Stimulated activated CD8-positive, alpha-beta memory T cell treated with anti-CD3 and anti-CD28 coated beads, Interleukin-12 subunit alpha, Interleukin-12 subunit beta, amount 100 ng/mL, for 24 hours (primary cell): ENCODE measurements around the gene SLC5A10.

Experiments
- DNase-seq: peaks from one replicate; pipeline ENCODE4 v3.0.0-alpha.2; 2020; ENCODE audit errors: extremely low read depth

Gene SLC5A10

DNA sequence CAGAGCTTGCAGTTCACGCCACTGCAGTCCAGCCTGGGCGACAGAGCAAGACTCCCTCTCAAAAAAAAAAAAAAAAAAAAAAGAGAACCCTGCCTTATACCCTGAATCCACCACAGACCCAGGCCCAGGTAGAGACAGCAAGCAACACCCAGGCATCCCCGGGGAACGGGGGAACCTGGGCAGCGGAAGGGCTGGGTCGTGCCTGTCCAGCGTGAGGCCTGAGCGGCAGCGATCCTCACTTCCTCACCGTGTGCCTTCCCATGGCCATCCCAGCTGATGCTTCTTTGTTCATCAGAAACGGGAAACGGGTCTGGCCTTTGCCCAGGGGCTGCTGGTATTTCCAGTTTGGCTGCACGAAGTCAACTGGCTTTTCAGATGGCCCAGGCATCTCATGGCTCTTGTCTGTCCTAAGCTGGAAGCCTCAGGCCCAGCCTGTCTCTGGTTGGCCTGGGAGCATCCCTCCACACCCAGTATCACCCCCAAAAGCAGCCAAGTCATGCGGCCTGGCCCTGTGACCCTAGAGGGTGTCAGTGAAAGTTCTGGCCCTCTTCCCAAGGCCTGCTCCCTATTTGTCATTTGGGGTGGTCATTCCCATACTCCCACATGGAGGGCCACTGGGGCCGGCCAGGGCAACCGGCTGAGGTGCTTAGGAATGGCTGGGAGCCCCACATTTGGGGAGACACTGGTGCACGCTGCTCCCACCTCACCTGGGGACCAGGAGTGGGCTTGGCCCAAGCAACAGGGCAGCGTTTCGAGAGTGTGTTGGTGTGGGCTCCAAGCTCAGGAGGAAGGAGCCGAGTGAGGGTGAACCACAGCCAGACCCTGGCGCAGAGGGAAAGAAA is 32.5 kb downstream of the SLC5A10 start:
- DNase-seq, result no peak

- no peak for DNase-seq
Measured at GRCh38 chr17:18985475-18985874, 33.5 kb downstream of the SLC5A10 start.

GRCh38 chr17:18986541-18987229 is 34.7 kb downstream of the SLC5A10 start:
- DNase-seq, result no peak

DNA sequence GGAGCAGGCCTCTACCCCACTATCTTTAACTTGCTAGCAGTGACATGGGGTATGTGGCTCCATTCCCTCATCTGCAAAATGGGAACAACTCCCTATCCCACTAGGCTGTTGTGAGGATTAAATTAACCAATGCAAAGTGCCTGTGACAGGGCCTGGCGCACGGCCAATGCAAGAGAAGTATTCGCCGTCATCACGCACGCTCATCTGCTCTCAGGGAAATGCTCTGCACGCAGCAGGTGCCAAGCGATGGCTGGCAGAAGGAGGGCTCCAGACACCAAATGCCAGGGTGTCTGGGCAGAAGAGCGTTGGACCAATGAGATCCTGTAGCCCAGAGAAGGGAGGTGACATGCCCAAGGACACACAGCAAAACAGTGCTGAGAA is 35.3 kb downstream of the SLC5A10 start:
- DNase-seq, result no peak

DNA sequence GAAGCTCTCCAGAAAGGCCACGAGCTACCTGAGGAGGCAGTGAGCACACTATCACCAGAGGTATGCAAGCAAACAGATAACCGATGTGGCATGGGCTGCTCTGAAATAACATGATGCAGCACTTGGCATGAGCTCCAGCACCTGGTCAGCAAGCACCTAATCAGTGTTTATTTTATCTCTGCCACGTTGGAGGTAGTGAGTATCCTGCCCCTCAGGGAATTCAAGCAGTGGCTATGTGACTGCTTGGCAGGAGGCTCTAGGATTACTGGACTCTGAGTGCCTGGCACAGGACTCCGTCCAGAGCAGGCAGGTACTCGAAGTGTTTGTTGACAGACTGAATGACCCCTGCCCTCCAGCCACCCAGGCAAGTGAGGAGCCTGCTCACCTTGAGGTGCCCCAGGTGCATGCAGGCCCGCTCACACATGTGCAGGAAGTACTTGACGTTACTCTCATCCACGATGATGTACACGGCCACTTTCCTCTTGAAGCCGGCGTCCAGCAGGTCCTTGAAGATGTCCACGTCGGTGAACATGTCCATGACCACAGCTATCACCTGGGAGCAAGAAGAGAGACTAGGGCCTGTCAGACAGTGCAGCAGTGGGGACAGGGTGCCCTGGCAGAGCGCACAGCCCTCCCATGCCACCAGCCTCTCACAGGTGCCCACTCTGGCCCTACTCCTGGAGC is 36.0 kb downstream of the SLC5A10 start:
- no peak for DNase-seq

GRCh38 chr17:18988546-18989173 is 36.7 kb downstream of the SLC5A10 start:
- no peak for DNase-seq

- no peak for DNase-seq
Measured at GRCh38 chr17:18990331-18990730, 38.4 kb downstream of the SLC5A10 start.

DNA sequence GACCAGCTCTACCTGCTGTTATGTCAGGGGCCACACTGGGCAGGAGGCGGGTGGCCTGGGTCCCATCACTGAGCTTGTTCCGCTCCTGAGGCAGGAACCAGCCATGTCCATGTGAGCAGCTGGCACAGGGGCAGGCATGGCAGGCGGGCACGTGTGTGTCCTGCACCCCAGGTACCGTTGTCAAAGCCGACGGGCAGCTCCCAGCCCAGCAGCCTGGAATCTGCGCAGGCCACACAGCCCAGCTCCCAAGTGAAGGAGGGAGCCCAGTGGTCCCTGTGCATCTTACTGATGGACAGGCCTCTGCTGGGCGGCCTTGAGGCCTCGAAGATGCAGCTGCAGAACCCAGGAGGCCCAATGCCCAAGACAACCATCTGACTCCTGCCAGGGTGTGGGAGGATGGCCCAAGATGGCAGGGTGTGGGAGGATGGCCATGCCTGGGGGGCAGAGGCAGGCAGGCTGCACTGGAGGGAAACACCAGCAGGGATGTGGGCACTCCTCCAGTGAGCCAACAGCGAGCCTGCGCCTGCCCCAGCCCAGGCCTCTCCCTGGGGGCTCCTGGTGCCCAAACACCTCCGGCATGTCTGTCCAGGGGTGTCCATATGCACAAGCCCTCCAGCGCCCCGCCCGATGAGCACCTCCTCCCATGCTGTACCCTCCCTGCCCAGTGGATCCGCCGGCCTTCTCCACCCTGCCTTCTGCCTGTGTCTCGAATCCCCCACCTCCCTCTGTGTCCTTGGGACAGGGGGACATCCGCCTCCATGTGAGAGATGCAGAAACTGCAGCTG is 39.8 kb downstream of the SLC5A10 start:
- DNase-seq, result no peak

- no peak for DNase-seq
Measured at GRCh38 chr17:18992454-18993130, 40.6 kb downstream of the SLC5A10 start.

- no peak for DNase-seq
Measured at GRCh38 chr17:18993905-18994526, 42.1 kb downstream of the SLC5A10 start.

- no peak for DNase-seq
Measured at GRCh38 chr17:18994631-18995030, 42.7 kb downstream of the SLC5A10 start.

GRCh38 chr17:18995220-18995619 is 43.3 kb downstream of the SLC5A10 start:
- no peak for DNase-seq

DNA sequence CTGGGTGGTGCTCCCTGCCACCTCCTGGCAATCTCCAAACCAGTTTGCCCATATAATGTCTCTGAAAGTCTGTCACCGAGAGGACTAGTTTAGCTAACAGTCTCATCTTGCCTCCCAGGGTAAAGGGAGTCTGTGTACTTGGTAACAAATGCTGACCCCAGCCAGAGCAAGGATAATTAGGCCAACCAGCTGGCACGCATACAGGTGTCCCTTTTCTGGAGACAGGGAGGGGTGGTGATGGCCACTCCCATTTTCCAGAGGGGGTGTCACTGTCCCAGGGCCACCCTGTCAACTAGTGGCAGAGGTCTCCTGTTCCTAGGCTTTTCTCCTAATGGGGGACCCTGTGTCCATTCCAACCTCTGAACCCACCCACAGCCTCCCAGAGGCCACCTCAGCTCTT is 44.5 kb downstream of the SLC5A10 start:
- no peak for DNase-seq

DNA sequence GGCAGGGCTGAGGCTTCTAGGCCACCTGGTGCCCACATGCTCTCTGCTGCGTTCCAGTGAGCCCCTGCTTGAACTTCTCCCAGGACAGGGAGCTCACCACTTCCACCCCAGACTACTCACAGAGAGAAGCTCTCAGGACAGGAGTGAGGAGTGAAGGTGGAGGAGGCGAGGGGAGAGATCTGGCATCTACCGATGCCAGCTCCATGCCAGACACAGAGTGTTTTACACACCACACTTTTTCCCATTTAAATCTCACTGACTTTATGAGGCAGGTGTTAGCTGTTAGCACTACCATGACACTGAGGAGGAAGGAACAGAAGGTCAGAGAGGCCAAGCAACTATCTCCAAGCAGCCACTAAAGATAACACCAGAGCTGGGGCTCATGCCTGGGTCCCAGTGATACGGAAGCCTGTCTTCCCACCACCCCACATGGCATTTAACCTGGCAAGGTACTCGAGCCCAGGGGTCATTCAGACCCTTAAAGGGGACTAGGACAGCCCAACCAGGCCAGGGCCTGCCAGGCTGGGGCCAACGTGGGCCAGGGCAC is 45.8 kb downstream of the SLC5A10 start:
- DNase-seq, result no peak

DNA sequence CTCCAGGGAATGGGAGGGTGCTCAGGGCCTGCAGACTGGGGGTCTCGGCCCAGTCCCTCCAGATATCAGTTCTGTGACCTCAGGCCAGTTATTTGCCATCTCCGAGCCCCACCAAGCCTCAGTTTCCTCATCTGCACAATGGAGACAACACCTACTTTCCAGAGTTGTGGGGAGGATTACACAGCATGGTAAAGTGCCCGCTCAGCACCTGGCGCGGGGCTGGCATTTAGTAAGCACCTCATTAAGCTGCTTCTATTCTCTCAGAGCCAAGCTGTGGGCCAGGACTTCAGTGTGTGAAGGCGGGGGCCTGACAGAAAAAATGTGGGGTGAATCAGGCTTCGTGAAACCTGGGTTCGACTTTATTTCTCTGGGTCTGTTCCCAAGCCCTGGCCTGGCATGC is 47.4 kb downstream of the SLC5A10 start:
- no peak for DNase-seq

- no peak for DNase-seq
Measured at GRCh38 chr17:18999911-19000310, 47.9 kb downstream of the SLC5A10 start.

- DNase-seq, result no peak
Measured at GRCh38 chr17:19000531-19001325, 48.8 kb downstream of the SLC5A10 start.

GRCh38 chr17:19001907-19002590 is 50.1 kb downstream of the SLC5A10 start:
- no peak for DNase-seq
